Prostate gland (tissue), 2 donors: ENCODE data around the gene GARIN6. TPM values are rescaled to one million over a fixed set of nuclear protein-coding genes. Genes with fewer than 3 reads are reported as not detected.
"Not testable (repeated sequence)": the region's sequence is repeated elsewhere in the genome, so short reads cannot be mapped to it uniquely, and the experiment has no call there.

Experiments used
- DNase-seq: peaks from one replicate; pipeline ENCODE4 v3.0.0-alpha.2; 2019; ENCODE audit warnings: low spot score
- H3K27ac ChIP-seq, 2 donors: fragments of 200-600 bp; sonication (generic); 2 replicates each; pipeline ENCODE4 v1.5.1; 2017 to 2019
- H3K27me3 ChIP-seq: fragments of 200-600 bp; sonication (generic); replicated peaks from 2 replicates; pipeline ENCODE4 v1.5.1; 2019; ENCODE audit not compliant: insufficient read depth
- H3K36me3 ChIP-seq, 2 donors: fragments of 200-600 bp; sonication (generic); 1 replicate in 1 of 2; 2 replicates in 1 of 2; pipeline versions ENCODE4 v1.5.1 to v1.8.1; 2017 to 2019
- H3K4me1 ChIP-seq: fragments of 200-600 bp; sonication (generic); replicated peaks from 2 replicates; pipeline ENCODE4 v1.5.1; 2019
- H3K4me3 ChIP-seq, 2 donors: fragments of 200-600 bp; sonication (generic); 2 replicates each; pipeline ENCODE4 v1.5.1; 2017 to 2019
- H3K9me3 ChIP-seq: fragments of 200-600 bp; sonication (generic); 2 replicates; pipeline ENCODE4 v1.5.1; 2017
- POLR2A ChIP-seq: fragments of 450-650 bp; IDR thresholded peaks from one replicate; pipeline ENCODE4 v1.6.1; 2016; ENCODE audit warnings: antibody characterized with exemption, mild to moderate bottlenecking
- POLR2AphosphoS5 ChIP-seq: sonication (generic); formaldehyde crosslinking; IDR thresholded peaks from one replicate; pipeline ENCODE4 v1.6.1; 2017; ENCODE audit warnings: antibody characterized with exemption
- WGBS: methylation state at CpG from one replicate; pipeline ENCODE4 v1.1.5; 2018; 5-methylcytosine and 5-hydroxymethylcytosine counted together
- intact Hi-C: fragments of 100-400 bp; cut with DNase I; formaldehyde crosslinking; loops from one replicate; pipeline ENCODE4 v1.14.2; 2022
- total RNA-seq, 2 donors: library from RNA; depleted of rRNA; stranded (reverse); fragments of >200 nt; gene quantifications; one replicate each; pipeline ENCODE4 v1.1.0, GENCODE V29; 2016
- TF ChIP-seq, protein P1 (sequence below), 4 experiments: fragments of 200-600 bp in 2 of 4; fragments of 450-650 bp in 2 of 4; sonication (generic) in 2 of 4; IDR thresholded peaks; 1 replicate in 3 of 4; 2 replicates in 1 of 4; pipeline ENCODE4 v1.5.1; 2016 to 2019; ENCODE audit warnings: antibody characterized with exemption in 4 of 4, mild to moderate bottlenecking in 2 of 4, moderate library complexity in 2 of 4

The GARIN6 gene
- total RNA-seq, 2 donors from 2014 or later = 1.1 TPM; not detected in 1

DNA sequence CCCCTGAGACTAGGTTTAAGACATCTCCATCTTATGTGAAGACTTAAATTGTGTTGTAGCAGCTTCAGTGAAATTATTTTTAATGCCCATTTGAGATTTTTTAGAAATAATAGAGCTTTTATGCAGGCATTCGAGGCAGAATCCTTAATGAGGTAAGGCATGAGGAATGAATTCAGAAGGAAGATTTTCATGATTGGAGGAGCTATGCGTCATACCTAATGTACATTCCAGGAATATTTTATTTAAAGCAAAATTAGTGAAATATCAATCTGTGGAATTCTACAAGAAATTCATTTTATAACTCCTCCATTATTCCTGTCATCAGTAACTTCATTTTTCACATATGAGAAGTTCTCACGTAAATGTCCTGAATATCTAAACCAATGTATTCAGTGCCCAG lies 36.0 kb upstream of the GARIN6 start:
- intact Hi-C loops = no loop called here
- H3K4me3 ChIP-seq = no peak overlapping the region
- no peaks in the 10 kb centered on the region for H3K9me3 ChIP-seq
- TF ChIP-seq, protein P1, sequence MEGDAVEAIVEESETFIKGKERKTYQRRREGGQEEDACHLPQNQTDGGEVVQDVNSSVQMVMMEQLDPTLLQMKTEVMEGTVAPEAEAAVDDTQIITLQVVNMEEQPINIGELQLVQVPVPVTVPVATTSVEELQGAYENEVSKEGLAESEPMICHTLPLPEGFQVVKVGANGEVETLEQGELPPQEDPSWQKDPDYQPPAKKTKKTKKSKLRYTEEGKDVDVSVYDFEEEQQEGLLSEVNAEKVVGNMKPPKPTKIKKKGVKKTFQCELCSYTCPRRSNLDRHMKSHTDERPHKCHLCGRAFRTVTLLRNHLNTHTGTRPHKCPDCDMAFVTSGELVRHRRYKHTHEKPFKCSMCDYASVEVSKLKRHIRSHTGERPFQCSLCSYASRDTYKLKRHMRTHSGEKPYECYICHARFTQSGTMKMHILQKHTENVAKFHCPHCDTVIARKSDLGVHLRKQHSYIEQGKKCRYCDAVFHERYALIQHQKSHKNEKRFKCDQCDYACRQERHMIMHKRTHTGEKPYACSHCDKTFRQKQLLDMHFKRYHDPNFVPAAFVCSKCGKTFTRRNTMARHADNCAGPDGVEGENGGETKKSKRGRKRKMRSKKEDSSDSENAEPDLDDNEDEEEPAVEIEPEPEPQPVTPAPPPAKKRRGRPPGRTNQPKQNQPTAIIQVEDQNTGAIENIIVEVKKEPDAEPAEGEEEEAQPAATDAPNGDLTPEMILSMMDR (IDR thresholded peaks at IDR 0.05) = no peak
- no peak for TF ChIP-seq POLR2AphosphoS5
- no peak for TF ChIP-seq POLR2A
- H3K36me3 ChIP-seq = no peaks in the 10 kb centered on the region
- 90% methylated on average over 3 of the region's 3 CpGs for WGBS
- H3K27me3 ChIP-seq = no peaks in the 10 kb centered on the region
- H3K27ac ChIP-seq = no peak overlapping the region
- DNase-seq = no peak
- no peaks in the 10 kb centered on the region for H3K4me1 ChIP-seq

DNA sequence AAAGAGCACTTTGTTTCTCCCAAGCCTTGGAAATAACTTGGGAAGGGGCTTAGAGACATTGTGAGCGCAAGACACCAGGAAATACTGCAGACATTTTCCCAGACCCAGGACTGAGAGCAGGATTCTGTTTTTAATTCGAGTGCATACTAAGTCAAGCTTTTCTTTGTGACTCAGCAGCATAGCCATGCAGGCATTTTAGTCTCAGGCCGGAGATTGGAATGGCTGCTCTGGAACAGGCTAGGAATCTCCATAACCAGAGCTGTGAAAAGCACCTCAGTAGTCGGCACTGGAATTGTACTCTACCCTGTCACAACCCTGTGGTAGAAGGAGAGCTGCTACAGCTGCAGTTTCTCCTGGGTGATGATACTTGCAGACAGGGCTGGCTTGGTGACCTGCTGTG lies 28.9 kb upstream of the GARIN6 start:
- DNase-seq = no peak
- H3K4me3 ChIP-seq = no peak overlapping the region
- WGBS = 89% methylated on average over 4 of the region's 4 CpGs
- intact Hi-C loops = no loop called here
- TF ChIP-seq, protein P1 (IDR thresholded peaks at IDR 0.05) = no peak
- no peak for TF ChIP-seq POLR2AphosphoS5
- no peak for TF ChIP-seq POLR2A
- no peaks in the 10 kb centered on the region for H3K36me3 ChIP-seq
- H3K9me3 ChIP-seq = no peaks in the 10 kb centered on the region
- H3K4me1 ChIP-seq = no peaks in the 10 kb centered on the region
- no peak overlapping the region for H3K27ac ChIP-seq
- H3K27me3 ChIP-seq = no peaks in the 10 kb centered on the region

DNA sequence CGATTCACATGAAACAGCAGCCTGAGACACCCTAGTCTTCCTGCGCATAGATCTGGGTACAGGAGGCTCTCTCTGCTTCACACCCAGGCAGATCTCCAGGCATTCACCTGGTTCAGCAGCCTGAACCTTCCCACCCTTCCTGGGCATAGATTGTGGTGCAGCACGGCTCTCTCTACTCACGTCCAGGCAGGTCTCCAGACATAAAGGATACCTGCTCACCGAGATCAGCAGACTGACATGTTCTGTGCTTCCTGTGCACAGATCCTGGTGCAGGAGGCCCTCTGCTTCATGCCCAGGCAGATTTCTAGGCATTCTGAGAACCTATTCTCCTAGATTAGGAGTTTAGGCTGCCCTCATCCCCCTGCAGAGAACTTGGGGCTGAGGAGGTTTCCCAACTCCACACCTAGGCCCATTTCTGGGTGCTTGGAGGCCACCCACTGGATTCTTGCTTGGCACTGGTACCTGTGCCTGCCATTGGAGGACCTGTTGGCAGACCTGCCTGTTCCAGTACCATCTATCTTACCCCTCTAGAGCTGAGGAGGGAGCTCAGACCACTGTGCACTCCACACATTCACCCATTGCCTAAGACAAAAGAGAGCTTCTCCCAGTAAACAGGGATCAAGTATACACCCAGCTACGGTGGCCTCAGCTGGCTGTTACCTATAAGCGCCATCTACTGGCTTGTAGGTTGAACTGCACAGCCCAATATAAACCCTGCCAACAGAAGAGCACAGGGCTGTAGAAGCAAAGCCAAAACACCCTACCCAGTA lies 28.0 kb upstream of the GARIN6 start:
- Histone ChIP-seq H3K4me1 (no peaks in the 10 kb centered on the region), H3K27me3 (no peaks in the 10 kb centered on the region), H3K27ac (no peak overlapping the region), H3K9me3 (no peaks in the 10 kb centered on the region), H3K4me3 (no peak overlapping the region), H3K36me3 (no peaks in the 10 kb centered on the region)
- no peak for DNase-seq
- WGBS = 58% methylated on average over 7 of the region's 7 CpGs
- intact Hi-C loops = no loop called here
- TF ChIP-seq, protein P1 (IDR thresholded peaks at IDR 0.05) = peak in 2 of 4 experiments; percentile 28 to 47
- TF ChIP-seq POLR2AphosphoS5 (no peak), POLR2A (no peak)

DNA sequence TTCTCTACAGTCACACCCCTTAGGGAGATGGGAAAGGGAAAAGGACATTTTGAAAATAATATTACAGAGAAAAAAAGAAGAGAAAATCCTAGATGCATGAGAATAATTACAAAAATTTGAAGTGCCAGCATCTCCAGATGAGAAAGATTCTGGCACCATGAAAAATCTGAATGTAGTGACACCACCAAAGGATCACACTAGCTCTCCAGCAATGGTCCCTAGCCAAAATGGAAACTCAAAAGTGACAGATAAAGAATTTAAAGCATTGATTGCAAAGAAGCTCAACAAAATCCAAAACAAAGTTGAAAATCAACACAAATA lies 27.4 kb upstream of the GARIN6 start:
- no peak for DNase-seq
- Histone ChIP-seq H3K4me3 (no peak overlapping the region), H3K4me1 (no peaks in the 10 kb centered on the region), H3K27ac (no peak overlapping the region), H3K36me3 (no peaks in the 10 kb centered on the region), H3K27me3 (no peaks in the 10 kb centered on the region), H3K9me3 (no peaks in the 10 kb centered on the region)
- TF ChIP-seq POLR2AphosphoS5 (no peak), POLR2A (no peak)
- TF ChIP-seq, protein P1 (IDR thresholded peaks at IDR 0.05) = no peak
- intact Hi-C loops = no loop called here

DNA sequence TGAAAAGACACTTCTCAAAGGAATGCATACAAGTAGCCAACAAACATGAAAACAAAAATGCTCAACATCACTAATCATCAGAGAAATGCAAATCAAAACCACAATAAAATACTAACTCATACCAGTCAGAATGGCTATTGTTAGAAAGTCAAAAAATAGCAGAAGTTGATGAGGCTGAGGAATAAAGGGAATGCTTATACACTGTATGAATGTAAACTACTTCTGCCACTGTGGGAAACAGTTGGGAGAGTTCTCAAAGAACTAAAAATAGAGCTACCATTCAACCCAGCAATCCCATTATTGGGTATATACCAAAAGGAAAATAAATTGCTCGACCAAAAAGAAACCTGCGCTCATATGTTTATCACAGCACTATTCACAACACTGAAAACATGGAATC lies 23.0 kb upstream of the GARIN6 start:
- intact Hi-C loops, H3K4me3 ChIP-seq, DNase-seq, H3K27ac ChIP-seq, H3K27me3 ChIP-seq, H3K36me3 ChIP-seq, H3K4me1 ChIP-seq, H3K9me3 ChIP-seq: not testable (repeated sequence)
- 98% methylated on average over 2 of the region's 2 CpGs for WGBS
